ENCODE data around the gene HAL. TPM values are rescaled to one million over a fixed set of nuclear protein-coding genes. Genes with fewer than 3 reads are reported as not detected.
A peak's percentile ranks its signal among the peaks of the same experiment; 100 is the strongest.

Gene HAL
- polyA plus RNA-seq, 1 of the 3 experiments (the other 2 are of a cell fraction): 0.08 TPM

- TF ChIP-seq RCOR1 (IDR thresholded peaks at IDR 0.05; ENCODE audit: low read length) (peak; percentile 49; the same call in 1 of the 2 replicates), SIN3A (IDR thresholded peaks at IDR 0.05; ENCODE audit: borderline replicate concordance, low read depth, low read length) (no peak), EZH2phosphoT487 (IDR thresholded peaks at IDR 0.05; ENCODE audit: borderline replicate concordance, low read depth) (no peak), SMC3 (IDR thresholded peaks at IDR 0.05; ENCODE audit: low read depth, low read length) (no peak), FOSL2 (IDR thresholded peaks at IDR 0.05; ENCODE audit: borderline replicate concordance, low read depth) (no peak)
These were observed 6.5 kb downstream of the HAL start (continued) for GRCh38 chr12:95989504-95990123.

DNA sequence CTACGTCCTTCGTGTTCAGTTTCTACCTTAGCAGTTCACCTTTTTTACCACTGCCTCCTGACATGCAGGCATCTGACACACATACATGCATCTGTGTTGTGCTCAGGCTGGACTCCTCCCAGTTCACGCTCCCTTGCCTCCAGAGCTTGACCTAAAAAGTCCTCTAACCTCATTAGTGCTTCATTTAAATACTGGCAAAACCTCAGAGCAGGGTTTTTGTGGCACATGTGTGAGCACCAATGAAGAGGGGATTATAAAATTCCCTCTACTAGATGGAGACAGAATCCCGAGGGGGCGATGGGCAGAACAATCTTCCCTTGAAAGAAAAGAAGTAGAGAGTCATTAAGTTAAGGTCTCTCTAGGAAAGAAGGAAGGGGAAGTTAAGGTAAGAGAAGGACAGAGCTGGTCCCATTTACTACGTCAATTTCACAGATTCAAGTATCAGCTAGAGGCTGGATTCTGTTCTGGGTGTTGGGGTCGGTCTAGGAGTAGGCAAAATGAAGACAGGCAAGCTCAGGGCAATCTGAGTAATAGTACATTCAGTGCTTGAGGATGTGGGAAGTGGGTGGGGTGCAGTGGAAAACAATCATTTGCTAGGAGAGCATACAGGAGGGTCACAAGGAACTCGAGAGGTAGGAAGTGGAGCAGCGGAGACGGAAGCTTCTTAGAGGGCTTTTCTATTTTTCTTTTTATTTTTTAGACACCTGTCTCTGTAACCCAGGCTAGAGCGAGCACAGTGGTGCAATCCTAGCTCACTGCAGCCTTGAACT, 7.5 kb downstream of the HAL start:
- H3K4me3 ChIP-seq (ENCODE audit: low read depth in 2 of 2, low read length in 1 of 2): no peak overlapping the region
- no peaks in the 10 kb centered on the region for H3K9me3 ChIP-seq
- H3K27me3 ChIP-seq (ENCODE audit: insufficient read depth): no peaks in the 10 kb centered on the region
- H3K36me3 ChIP-seq (replicated peaks in 1 of 2; ENCODE audit: control insufficient read depth in 1 of 2, insufficient read depth in 2 of 2, low read length in 1 of 2): no peaks in the 10 kb centered on the region
- TF ChIP-seq FOXM1 (IDR thresholded peaks at IDR 0.05; ENCODE audit: low read depth): no peak
- TF ChIP-seq, protein P1, sequence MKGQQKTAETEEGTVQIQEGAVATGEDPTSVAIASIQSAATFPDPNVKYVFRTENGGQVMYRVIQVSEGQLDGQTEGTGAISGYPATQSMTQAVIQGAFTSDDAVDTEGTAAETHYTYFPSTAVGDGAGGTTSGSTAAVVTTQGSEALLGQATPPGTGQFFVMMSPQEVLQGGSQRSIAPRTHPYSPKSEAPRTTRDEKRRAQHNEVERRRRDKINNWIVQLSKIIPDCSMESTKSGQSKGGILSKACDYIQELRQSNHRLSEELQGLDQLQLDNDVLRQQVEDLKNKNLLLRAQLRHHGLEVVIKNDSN (IDR thresholded peaks at IDR 0.05; ENCODE audit: borderline replicate concordance, low read depth): no peak
- TF ChIP-seq, protein P2, sequence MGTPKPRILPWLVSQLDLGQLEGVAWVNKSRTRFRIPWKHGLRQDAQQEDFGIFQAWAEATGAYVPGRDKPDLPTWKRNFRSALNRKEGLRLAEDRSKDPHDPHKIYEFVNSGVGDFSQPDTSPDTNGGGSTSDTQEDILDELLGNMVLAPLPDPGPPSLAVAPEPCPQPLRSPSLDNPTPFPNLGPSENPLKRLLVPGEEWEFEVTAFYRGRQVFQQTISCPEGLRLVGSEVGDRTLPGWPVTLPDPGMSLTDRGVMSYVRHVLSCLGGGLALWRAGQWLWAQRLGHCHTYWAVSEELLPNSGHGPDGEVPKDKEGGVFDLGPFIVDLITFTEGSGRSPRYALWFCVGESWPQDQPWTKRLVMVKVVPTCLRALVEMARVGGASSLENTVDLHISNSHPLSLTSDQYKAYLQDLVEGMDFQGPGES (IDR thresholded peaks at IDR 0.05; ENCODE audit: low read depth, low read length): no peak
- TF ChIP-seq TEAD4 (IDR thresholded peaks at IDR 0.05; ENCODE audit: borderline replicate concordance, insufficient read depth): no peak
- TF ChIP-seq NFIC (IDR thresholded peaks at IDR 0.05; ENCODE audit: borderline replicate concordance): no peak
- TF ChIP-seq MAX (IDR thresholded peaks at IDR 0.05; ENCODE audit: low read depth): no peak
- TF ChIP-seq FOSL2 (IDR thresholded peaks at IDR 0.05; ENCODE audit: borderline replicate concordance, low read depth): no peak
- no peak for TF ChIP-seq CTCF (IDR thresholded peaks at IDR 0.05)
- TF ChIP-seq TAF1 (IDR thresholded peaks at IDR 0.05; ENCODE audit: borderline replicate concordance, low read depth, low read length): no peak
- TF ChIP-seq TCF12 (IDR thresholded peaks at IDR 0.05): no peak
- TF ChIP-seq SIN3A (IDR thresholded peaks at IDR 0.05; ENCODE audit: borderline replicate concordance, low read depth, low read length): no peak
- no peak for TF ChIP-seq RAD21 (IDR thresholded peaks at IDR 0.05; ENCODE audit: low read length)
- no peak for TF ChIP-seq PBX3 (IDR thresholded peaks at IDR 0.05)
- TF ChIP-seq GABPA (IDR thresholded peaks at IDR 0.05; ENCODE audit: low read depth): no peak
- CTCF ChIA-PET: interaction anchor here (1.0 to 3.3 kb wide), 6 partner anchors 9 to 72 kb away, joined by 3 to 22 read pairs (median 4); no protein-coding TSS in a partner anchor
- H2AFZ ChIP-seq (ENCODE audit: low read depth): no peak overlapping the region
- no peak overlapping the region for H3K4me2 ChIP-seq
- no peaks in the 10 kb centered on the region for H3K79me2 ChIP-seq (ENCODE audit: insufficient read depth)
- POLR2A ChIA-PET: no interaction called here
- peaks cover 0 to 17% of the 10 kb centered on the region in 2 experiments; a peak in 2 of 4 replicates for H3K4me1 ChIP-seq (ENCODE audit: control insufficient read depth in 1 of 2, insufficient read depth in 2 of 2, low read depth in 1 of 2, low read length in 1 of 2)
- 60% methylated on average over 11 of the region's 11 CpGs for WGBS (ENCODE audit: low lambda C conversion rate)
- H3K9ac ChIP-seq: no peak overlapping the region
- no peaks in the 10 kb centered on the region for H3K9me2 ChIP-seq
- DNase-seq: no peak
- H4K20me1 ChIP-seq (ENCODE audit: insufficient read depth): no peaks in the 10 kb centered on the region
- H3K27ac ChIP-seq (ENCODE audit: low read depth in 2 of 2, low read length in 1 of 2): no peak overlapping the region
- no peaks in the 10 kb centered on the region for H3F3A ChIP-seq (replicated peaks; ENCODE audit: insufficient read depth)
